Endothelial cell of umbilical vein (primary cell): ENCODE data around the gene OXA1L. TPM values are rescaled to one million over a fixed set of nuclear protein-coding genes. Genes with fewer than 3 reads are reported as not detected.

Experiments
- BruUV-seq: library from RNA; stranded (reverse); fragments of 400-500 nt; replicated peaks from 2 replicates; lab custom pipeline; 2021; lab: Mats Ljungman, UMichigan
- CTCF ChIA-PET: fragments of 300-600, 350-600 bp; sonication (Branson Sonifier 250); formaldehyde crosslinking; loops from one replicate; lab custom pipeline; 2021; ENCODE audit warnings: antibody characterized with exemption, inconsistent platforms; lab: Charles Lee
- POLR2A ChIA-PET: fragments of 300-600, 350-600 bp; sonication (Branson Sonifier 250); formaldehyde crosslinking; loops from one replicate; lab custom pipeline; 2021; ENCODE audit warnings: antibody characterized with exemption, inconsistent platforms; lab: Charles Lee
- DNase-seq: peaks from one replicate; pipeline ENCODE4 v3.0.0-alpha.2; 2011; ENCODE audit warnings: low read depth, low spot score
- FAIRE-seq: peaks from 2 replicates; lab custom pipeline; 2011; peaks lifted over from hg19 to GRCh38; lab: Jason Lieb, UNC
- H2AFZ ChIP-seq: 2 replicates; pipeline ENCODE4 v1.6.0; 2012; ENCODE audit warnings: low read depth, low read length, control low read depth, inconsistent platforms
- H3K27ac ChIP-seq: 2 replicates; pipeline ENCODE4 v1.5.1; 2011; ENCODE audit warnings: low read depth, mild to moderate bottlenecking, control low read depth, low read length, moderate library complexity; ENCODE audit not compliant: insufficient read depth
- H3K27me3 ChIP-seq, 2 experiments: 2 replicates each; pipeline versions ENCODE4 v1.6.0 to v1.6.1; 2011; ENCODE audit warnings: low read length in 2 of 2, mixed read lengths in 1 of 2; ENCODE audit not compliant: control insufficient read depth in 2 of 2, insufficient read depth in 2 of 2
- H3K36me3 ChIP-seq, 2 experiments: 2 replicates in 1 of 2; 3 replicates in 1 of 2; pipeline ENCODE4 v1.5.1; 2011; ENCODE audit warnings: low read length in 2 of 2, mild to moderate bottlenecking in 1 of 2, moderate library complexity in 1 of 2; ENCODE audit not compliant: control insufficient read depth in 2 of 2, insufficient read depth in 2 of 2; ENCODE audit errors: extremely low read depth in 1 of 2
- H3K4me1 ChIP-seq: 3 replicates; pipeline ENCODE4 v1.5.1; 2011; ENCODE audit warnings: mild to moderate bottlenecking, low read length; ENCODE audit not compliant: control insufficient read depth, insufficient read depth; ENCODE audit errors: extremely low read depth
- H3K4me2 ChIP-seq: 2 replicates; pipeline ENCODE4 v1.6.1; 2011; ENCODE audit warnings: low read length, control low read depth, mixed read lengths; ENCODE audit not compliant: insufficient read depth
- H3K4me3 ChIP-seq, 3 experiments: fragments of 200-600 bp in 1 of 3; sonication (generic), shearing (Covaris generic) in 1 of 3; replicated peaks in 1 of 3; 2 replicates each; pipeline ENCODE4 v1.5.1; 2011 to 2016; ENCODE audit warnings: control low read depth in 3 of 3, low read length in 3 of 3, mild to moderate bottlenecking in 2 of 3, inconsistent platforms in 1 of 3, low read depth in 1 of 3, moderate library complexity in 1 of 3; ENCODE audit not compliant: insufficient read depth in 1 of 3
- H3K79me2 ChIP-seq: 2 replicates; pipeline ENCODE4 v1.6.0; 2012; ENCODE audit warnings: low read length, inconsistent platforms; ENCODE audit not compliant: control insufficient read depth, insufficient read depth
- H3K9ac ChIP-seq: replicated peaks from 2 replicates; pipeline ENCODE3; 2011; ENCODE audit warnings: low read length, control low read depth; ENCODE audit not compliant: insufficient read depth; ENCODE audit errors: extremely low read depth
- H3K9me1 ChIP-seq: replicated peaks from 3 replicates; pipeline ENCODE4 v1.6.0; 2011; ENCODE audit warnings: mild to moderate bottlenecking, low read length; ENCODE audit not compliant: control insufficient read depth, insufficient read depth; ENCODE audit errors: extremely low read depth
- H3K9me3 ChIP-seq: replicated peaks from 2 replicates; pipeline ENCODE4 v1.5.1; 2012; ENCODE audit warnings: low read length, inconsistent platforms; ENCODE audit not compliant: control insufficient read depth, insufficient read depth
- H4K20me1 ChIP-seq: replicated peaks from 2 replicates; pipeline ENCODE3; 2011; ENCODE audit warnings: mild to moderate bottlenecking, low read length; ENCODE audit not compliant: control insufficient read depth, insufficient read depth; ENCODE audit errors: extremely low read depth
- EZH2 ChIP-seq: IDR thresholded peaks from 2 replicates; pipeline ENCODE4 v1.6.1; 2012; ENCODE audit warnings: borderline replicate concordance, low read depth, mild to moderate bottlenecking, moderate library complexity, low read length, inconsistent platforms; ENCODE audit not compliant: severe bottlenecking
- FOS ChIP-seq: IDR thresholded peaks from 2 replicates; pipeline ENCODE4 v1.6.1; 2011; ENCODE audit warnings: mild to moderate bottlenecking, low read length, moderate library complexity, borderline replicate concordance; ENCODE audit not compliant: insufficient read depth
- GATA2 ChIP-seq: IDR thresholded peaks from 2 replicates; pipeline ENCODE4 v1.7.0; 2011; ENCODE audit warnings: low read depth, mild to moderate bottlenecking, moderate library complexity, mixed read lengths, low read length; ENCODE audit not compliant: insufficient read length, insufficient read depth
- JUN ChIP-seq: IDR thresholded peaks from 2 replicates; pipeline ENCODE4 v1.6.1; 2011; ENCODE audit warnings: borderline replicate concordance, low read depth; ENCODE audit not compliant: insufficient read length, insufficient read depth
- MYC ChIP-seq: IDR thresholded peaks from one replicate; pipeline ENCODE4 v1.6.1; 2011; ENCODE audit warnings: mild to moderate bottlenecking, low read depth, low read length
- POLR2A ChIP-seq: IDR thresholded peaks from 2 replicates; pipeline ENCODE4 v1.6.1; 2012; ENCODE audit warnings: low read depth, mild to moderate bottlenecking, control low read depth, low read length
- POLR2AphosphoS5 ChIP-seq: IDR thresholded peaks from 2 replicates; pipeline ENCODE4 v1.6.1; 2012; ENCODE audit warnings: low read depth, mild to moderate bottlenecking, control low read depth, low read length, moderate library complexity; ENCODE audit not compliant: insufficient read depth
- dilution Hi-C: fragments of 300-500 bp; cut with MboI; formaldehyde crosslinking; loops from one replicate; pipeline ENCODE4 v1.15.0; 2019; ENCODE audit warnings: low sequenced_read_pairs; ENCODE audit not compliant: extremely low pct_ligation_motif_present
- intact Hi-C: fragments of 100-400 bp; cut with micrococcal nuclease; formaldehyde crosslinking; loops from one replicate; pipeline ENCODE4 v1.10.0; 2022
- polyA plus RNA-seq, 4 experiments: library from polyadenylated mRNA; depleted of rRNA in 3 of 4; stranded (reverse) in 3 of 4; unstranded in 1 of 4; fragments of >200 nt; gene quantifications; 2 replicates each; pipeline versions ENCODE4 v1.2.1 to v1.2.3, GENCODE V29; 2011 to 2012; ENCODE audit warnings: missing spikeins in 1 of 4
- total RNA-seq: library from RNA; stranded (reverse); gene quantifications from 2 replicates; pipeline ENCODE4 v1.2.3, GENCODE V29; 2021
- TF ChIP-seq, protein P1 (sequence below): IDR thresholded peaks from 2 replicates; pipeline ENCODE4 v1.6.1; 2011; ENCODE audit not compliant: insufficient read depth, insufficient read length
- TF ChIP-seq, protein P2 (sequence below), 2 donors: IDR thresholded peaks; 1 replicate in 1 of 2; 2 replicates in 1 of 2; pipeline ENCODE4 v1.5.1; 2011; ENCODE audit warnings: low read length in 2 of 2, mild to moderate bottlenecking in 2 of 2, moderate library complexity in 2 of 2, control low read depth in 1 of 2, inconsistent platforms in 1 of 2, low read depth in 1 of 2; ENCODE audit not compliant: insufficient read depth in 1 of 2; ENCODE audit errors: extremely low read depth in 1 of 2

OXA1L gene
- total and polyA plus RNA-seq, 2 donors (not counting 3 experiments of a cell fraction or from before 2014, with no cell fraction given), result 212 to 294 TPM

DNA sequence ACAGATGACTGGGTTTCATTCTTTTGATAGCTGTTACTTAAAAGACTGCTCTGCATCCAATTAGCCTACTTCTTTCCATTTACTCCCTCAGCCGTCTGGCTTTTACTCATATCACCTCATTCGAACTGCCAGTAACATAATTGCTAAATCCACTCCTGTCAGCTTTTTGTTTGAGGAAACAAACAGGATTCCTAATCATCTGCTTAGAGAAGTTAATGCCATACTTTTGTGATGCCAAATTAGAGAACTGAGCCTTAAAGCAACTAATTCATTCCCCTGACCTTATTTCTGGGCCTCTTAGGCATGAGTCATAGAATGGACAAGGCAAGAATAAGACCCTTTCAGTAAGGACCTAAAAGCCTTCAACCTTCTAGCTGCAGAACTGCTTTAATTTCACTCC, 2.9 kb downstream of the OXA1L start:
- CTCF ChIA-PET, result no interaction called here
- TF ChIP-seq EZH2 (no peak), MYC (no peak), POLR2AphosphoS5 (no peak), POLR2A (no peak), GATA2 (no peak), FOS (no peak), JUN (no peak)
- TF ChIP-seq, protein P1, sequence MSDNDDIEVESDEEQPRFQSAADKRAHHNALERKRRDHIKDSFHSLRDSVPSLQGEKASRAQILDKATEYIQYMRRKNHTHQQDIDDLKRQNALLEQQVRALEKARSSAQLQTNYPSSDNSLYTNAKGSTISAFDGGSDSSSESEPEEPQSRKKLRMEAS, result no peak
- TF ChIP-seq, protein P2, sequence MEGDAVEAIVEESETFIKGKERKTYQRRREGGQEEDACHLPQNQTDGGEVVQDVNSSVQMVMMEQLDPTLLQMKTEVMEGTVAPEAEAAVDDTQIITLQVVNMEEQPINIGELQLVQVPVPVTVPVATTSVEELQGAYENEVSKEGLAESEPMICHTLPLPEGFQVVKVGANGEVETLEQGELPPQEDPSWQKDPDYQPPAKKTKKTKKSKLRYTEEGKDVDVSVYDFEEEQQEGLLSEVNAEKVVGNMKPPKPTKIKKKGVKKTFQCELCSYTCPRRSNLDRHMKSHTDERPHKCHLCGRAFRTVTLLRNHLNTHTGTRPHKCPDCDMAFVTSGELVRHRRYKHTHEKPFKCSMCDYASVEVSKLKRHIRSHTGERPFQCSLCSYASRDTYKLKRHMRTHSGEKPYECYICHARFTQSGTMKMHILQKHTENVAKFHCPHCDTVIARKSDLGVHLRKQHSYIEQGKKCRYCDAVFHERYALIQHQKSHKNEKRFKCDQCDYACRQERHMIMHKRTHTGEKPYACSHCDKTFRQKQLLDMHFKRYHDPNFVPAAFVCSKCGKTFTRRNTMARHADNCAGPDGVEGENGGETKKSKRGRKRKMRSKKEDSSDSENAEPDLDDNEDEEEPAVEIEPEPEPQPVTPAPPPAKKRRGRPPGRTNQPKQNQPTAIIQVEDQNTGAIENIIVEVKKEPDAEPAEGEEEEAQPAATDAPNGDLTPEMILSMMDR (IDR thresholded peaks at IDR 0.05; ENCODE audit: extremely low read depth in 1 of 2, insufficient read depth in 1 of 2, low read depth in 1 of 2, low read length in 2 of 2), result no peak

More for the DNA sequence above, 2.9 kb downstream of the OXA1L start:
- Histone ChIP-seq H4K20me1 (no peaks in the 10 kb centered on the region), H3K27ac (no peak overlapping the region), H3K4me2 (no peak overlapping the region), H3K9me3 (no peaks in the 10 kb centered on the region), H3K4me3 (no peak overlapping the region), H3K9ac (no peak overlapping the region), H3K9me1 (no peaks in the 10 kb centered on the region), H3K36me3 (peaks cover 36 to 38% of the 10 kb centered on the region in 2 experiments), H3K4me1 (peaks cover 24% of the 10 kb centered on the region), H3K79me2 (peaks cover 26% of the 10 kb centered on the region), H2AFZ (no peak overlapping the region), H3K27me3 (no peaks in the 10 kb centered on the region)
- intact Hi-C loops (loop anchor here (5.0 kb wide), 2 partner anchors 197 to 212 kb away; no protein-coding TSS in a partner anchor), dilution Hi-C loops (no loop called here)
- DNase-seq (no peak), FAIRE-seq (no peak)
- POLR2A ChIA-PET, result no interaction called here
- no TSS peak for BruUV-seq
